Stimulated activated CD8-positive, alpha-beta memory T cell treated with anti-CD3 and anti-CD28 coated beads, Interleukin-7, amount 100 ng/mL, for 24 hours (primary cell): Measurements from ENCODE around the gene SRGAP2B.
"Not testable (repeated sequence)": the region's sequence is repeated elsewhere in the genome, so short reads cannot be mapped to it uniquely, and the experiment has no call there.

Source experiments
- DNase-seq: peaks from one replicate; pipeline ENCODE4 v3.0.0-alpha.2; 2020; ENCODE audit warnings: low read depth

The SRGAP2B gene

DNA sequence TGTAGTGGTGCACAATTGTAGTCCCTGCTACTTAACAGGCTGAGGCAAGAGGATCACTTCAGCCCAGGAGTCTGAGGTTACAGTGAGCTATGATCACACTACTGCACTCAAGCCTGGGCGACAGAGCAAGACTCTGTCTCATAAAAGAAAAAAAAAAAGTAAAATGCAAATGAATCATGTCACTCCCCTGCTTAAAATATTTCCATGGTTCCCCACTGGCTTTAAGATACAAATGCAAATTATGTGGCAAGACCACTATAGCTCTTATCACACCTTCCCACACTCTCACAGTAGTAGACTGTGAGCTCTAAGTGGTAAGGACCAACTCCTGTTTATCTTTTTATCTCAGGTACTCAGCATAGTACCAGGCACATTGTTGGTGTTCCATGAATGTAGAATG, 53.6 kb downstream of the SRGAP2B start:
- DNase-seq: not testable (repeated sequence)

DNA sequence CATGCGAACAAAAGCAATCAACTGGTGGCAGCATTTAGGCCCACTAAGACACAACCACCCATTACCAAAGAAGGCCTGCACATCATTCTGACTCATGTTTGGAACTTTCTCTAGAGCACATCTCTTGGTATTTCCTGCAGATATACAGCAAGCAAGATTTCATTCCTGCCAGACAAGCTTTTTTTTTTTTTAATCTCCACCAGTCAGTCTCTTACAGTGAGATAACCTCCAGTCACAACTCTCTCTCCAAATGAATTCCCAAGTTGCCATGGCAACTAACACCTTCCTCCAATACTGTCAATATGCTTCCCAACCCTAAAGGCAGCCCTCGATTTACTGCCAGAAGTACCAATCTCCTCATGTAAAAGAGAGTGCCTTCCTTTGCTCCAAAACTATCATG, 59.1 kb downstream of the SRGAP2B start:
- DNase-seq: not testable (repeated sequence)

DNA sequence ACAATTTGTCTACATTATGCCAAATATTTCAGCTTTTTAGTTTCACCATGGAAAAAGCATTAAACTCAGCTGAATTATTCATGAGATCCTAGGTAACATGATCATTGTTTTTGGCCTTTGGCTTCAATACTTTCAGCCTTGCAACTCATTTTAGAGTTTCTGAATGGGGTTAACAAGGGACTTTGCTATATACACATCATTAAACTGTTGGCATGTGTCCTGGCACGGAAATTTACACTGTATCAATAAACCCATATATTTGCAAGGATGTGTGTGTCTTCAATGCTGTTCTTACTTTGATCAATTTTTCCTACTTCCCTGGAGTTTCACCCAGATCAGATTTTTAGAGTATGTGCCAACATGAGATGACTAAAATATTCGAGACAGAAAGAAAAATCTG, 61.6 kb downstream of the SRGAP2B start:
- not testable (repeated sequence) for DNase-seq

DNA sequence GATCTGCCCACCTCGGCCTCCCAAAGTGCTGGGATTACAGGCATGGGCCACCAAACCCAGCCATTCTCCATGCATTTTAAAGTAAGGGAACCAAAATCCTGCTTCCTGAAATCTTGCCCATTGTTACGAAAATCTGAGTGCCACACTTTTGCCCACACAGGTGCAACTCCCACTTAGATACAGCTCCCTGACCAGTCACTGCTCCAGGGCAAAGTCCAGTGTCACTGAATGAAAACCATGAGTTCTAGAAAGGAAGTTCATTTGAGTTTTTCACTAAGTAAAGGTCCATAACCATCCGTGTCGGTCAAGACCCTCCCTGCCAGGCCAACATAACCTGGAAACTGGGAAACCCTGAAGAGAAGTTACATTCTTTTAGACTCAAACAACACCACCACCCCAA, 67.9 kb downstream of the SRGAP2B start:
- DNase-seq: not testable (repeated sequence)

DNA sequence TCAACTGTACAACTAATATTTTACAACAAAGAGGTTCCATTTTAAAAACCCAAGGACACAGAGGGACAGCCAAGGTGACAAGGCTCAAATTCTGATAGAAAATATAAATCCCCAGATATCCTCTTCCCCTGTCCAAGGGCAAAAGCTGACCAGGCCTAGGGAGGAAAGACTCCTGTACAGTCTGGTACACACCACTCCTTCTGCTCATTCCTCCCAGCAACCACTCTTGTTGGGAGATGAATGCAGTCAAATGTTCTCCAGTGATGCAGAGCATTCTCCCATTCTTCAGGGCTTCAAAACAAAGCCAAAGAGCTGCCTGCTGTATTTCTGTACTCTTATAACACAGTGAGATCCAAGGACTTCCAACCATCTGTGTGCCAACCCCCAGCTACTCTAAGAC, 69.8 kb downstream of the SRGAP2B start:
- DNase-seq: not testable (repeated sequence)

DNA sequence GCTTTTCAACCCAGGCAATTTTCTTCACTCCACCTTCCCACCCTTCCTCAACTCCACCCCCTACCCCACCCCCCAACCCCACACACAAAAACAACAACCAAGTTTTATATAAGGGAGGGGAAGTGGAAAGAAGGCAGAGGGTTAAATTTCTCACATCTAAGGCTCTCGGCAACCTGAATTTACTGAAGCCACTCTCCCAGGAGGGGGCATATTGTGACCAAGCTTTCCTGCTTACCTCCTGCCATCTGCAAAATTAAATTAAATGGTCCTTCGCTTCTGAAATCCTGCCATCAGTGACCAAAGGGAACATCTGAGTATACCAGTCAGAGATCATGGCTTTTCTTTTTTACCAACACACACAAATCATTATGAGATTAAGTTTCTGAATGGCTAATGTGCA, 72.9 kb downstream of the SRGAP2B start:
- not testable (repeated sequence) for DNase-seq

DNA sequence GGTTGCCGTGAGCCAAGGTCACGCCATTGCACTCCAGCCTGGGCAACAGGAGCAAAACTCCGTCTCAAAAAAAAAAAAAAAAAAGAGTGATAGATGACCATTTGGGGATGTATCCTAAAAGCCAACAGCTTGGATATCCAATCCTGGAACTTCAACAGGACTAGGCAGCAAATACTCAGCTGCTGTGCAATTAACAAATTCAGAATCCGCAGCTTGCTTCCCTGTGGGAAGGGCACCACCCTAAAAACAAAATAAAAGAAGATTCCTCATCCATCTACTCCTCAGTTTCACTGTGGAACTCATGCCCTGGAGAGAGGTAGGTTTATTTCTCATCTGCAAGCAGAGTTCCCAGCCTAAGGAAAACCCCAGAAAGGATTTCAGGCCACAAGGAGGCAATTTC, 73.4 kb downstream of the SRGAP2B start:
- DNase-seq: not testable (repeated sequence)

DNA sequence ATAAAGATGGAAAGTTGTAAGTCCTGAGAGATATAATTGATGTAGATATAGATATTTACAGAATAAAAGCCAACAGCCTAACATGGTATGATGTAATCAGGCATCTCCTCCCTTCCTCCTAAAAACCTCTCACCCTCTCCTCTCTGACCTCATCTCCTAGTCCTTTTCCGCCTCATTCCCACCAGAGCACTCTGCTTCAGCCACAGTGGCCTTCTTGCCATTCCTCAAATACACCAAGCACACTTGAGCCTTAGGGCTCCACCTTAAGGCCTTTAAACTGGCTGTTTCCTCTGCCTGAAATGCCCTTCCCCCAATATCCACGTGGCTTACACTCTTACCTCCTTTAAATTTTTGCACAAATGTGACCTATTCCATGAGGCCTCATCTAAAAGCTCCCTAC, 75.4 kb downstream of the SRGAP2B start:
- DNase-seq: not testable (repeated sequence)

DNA sequence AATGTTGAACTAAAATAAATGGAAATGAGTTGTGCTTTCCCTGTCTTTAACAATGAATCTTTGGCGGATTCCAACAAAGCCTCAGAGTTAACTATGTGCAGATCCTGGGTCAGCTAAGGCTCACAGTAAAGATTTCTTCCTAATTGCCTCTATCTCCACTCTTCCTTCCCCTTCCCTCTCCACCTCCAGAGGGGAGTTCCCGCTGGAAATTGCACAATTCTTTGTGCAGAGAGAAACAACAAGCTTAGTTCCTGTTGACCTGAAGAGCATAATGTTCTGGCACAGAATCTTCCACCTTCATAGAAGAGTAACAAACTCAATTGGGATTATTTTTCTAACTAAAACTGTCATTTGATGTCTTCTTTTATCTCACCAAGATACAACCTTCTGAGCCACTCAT, 77.4 kb downstream of the SRGAP2B start:
- not testable (repeated sequence) for DNase-seq

DNA sequence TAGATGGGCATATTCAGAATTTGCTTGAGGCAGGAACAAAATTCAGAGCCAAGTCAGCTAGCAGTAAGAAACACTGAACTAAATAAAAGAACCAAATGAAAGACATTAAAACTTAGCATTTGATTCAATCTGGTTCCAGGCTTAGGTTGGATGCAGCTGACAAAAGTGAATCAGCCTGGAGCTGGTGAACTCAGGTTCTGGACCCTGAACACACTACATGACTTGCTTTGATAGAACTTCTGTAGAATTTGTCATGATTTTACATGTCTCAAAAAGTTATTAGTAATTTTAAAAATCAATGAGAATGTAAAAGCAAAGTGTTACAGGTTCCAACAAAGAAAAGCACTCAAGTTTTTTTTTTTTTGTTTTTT, 78.7 kb downstream of the SRGAP2B start:
- not testable (repeated sequence) for DNase-seq

DNA sequence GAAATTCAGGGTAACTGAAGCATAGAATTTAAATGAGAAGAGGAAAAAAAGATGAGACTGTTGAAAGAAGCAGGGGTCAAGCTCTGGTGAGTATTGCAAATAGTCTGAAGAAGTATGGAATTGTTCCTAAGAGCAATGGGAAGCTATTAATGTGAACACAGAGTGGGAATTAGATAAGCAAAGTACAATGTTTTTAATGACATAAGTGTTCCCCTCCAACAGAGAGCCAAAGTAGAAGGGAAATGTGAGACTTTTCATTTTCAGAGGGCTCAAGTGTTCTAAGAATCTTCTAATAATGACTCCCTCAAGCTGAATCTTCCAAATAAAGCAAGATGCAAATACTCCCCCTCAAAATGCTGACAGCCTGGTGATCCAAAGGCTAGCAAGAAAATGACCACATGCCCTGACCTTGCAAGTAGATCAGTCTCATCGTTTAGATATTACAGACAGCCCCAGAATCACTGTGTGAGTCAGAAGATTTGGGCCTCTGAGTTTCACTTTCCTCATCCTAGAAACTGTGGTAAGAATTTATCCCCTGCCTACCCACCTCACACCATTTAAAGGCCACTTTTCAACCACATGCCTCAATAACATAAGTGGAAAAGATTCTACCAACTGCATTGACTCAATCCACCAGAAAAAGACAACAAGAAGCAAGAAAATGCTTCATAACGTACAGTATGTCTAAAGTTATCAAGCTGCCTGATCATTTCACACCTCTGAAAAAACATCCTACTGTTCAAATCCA, 79.2 kb downstream of the SRGAP2B start:
- DNase-seq: not testable (repeated sequence)

DNA sequence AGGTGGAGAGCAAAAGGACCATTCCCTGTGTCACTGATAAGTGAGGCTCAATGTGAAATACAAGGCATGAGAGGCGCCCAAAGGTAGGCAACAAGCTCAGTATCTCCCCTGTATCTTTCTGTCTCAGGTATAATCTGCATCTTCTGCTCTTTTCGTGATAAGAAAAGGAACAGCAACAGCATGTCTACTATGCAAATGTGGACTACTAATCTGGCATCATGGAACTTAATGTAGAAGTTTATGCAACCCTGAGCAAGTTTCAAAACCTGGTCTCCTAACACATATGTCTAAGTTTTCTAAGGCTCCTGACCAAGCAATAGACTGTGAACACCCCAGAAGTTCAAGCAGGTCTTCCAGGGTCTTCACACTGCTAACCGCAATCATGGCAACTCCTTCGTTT, 81.8 kb downstream of the SRGAP2B start:
- not testable (repeated sequence) for DNase-seq

DNA sequence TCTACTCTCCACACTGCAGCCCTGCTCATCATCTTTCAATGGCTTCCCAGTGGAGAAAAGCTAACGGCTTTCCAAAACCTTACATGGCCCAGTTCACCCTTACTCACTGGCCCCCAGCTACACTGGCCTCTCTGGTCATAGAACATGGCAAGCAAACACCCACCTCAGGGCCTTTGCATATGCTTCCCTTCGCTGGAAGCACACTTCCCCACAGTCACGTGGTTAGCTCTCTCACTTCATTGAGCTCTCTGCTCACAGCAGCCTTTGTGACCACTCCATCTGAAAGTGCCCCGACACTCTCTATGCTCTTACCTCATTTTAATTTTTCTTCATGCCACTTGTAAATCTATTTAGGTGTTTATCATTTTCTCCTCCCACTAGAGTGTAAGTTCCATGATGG, 83.3 kb downstream of the SRGAP2B start:
- DNase-seq: not testable (repeated sequence)

DNA sequence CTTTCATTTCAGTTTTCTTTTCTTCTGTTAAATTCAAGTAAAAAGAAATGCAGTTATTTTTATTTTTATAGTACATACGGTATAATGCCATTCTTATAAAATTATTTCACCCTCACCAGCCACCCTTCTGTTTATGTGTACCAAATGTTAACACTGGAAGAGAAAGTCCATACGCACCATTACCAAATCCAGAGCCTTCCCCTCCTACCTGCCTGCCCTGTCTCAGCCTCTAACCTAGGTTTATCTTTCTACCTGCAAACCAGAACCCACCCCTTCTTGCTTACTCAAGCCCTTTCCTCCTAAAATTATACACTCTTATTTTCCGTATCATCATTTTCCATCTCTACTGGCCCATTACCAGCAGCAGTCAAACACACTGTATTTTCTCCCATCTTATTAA, 84.5 kb downstream of the SRGAP2B start:
- not testable (repeated sequence) for DNase-seq

DNA sequence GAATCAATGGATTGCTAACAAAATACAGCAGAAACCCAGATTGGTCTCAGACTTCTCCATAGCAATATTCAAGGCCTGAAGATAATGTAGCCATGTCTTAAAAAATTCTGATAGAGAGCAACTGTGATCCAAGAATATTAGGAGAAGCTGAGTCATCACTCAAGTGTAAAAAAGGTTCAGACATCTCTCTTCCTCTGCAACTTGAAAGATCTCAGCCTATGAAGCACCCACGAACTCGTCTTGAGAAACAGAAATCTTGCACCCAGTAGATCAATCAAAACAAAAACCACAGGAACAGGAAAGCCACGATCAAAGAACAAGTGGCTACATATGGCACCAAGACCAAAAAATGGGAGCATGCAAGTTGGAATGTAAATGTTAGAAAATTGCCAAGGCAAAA, 85.2 kb downstream of the SRGAP2B start:
- not testable (repeated sequence) for DNase-seq

DNA sequence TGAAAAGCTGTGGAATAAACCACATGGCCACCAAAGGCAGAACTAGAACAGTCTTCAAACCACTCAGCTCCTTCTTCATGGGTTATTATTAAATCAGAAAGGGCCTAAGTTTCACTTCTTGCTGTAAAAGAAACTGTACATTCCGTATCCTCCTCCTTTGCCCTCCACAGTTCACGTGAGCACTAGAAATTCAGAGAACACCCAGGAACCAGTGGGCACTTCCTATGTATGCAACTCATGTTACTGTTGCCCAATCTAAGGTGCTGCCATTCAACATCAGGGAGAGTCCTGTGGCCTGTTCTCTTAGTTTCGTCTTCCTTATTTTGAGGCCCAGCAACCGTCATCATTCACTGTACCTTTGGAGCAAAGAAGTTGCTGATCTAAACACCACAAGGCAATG, 86.7 kb downstream of the SRGAP2B start:
- DNase-seq: not testable (repeated sequence)

DNA sequence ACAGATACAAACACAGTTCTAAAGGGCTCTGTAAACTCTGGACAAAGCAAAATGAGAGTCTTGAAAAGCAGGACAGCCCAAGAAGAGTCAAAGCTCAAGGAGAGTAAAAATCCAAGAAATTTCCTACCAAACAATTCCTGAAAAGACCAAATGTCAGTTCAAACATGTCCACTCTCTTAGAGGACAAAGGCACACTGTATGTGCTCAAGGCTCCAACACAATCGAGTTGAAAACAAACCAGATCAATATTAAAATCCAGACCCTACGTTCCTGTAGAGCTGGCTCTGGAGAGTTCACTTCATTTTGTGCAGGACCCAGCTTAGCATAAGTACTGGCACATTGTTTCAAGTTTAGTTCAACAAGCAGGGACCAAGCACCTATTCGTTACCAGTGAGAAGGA, 90.0 kb downstream of the SRGAP2B start:
- DNase-seq: not testable (repeated sequence)

DNA sequence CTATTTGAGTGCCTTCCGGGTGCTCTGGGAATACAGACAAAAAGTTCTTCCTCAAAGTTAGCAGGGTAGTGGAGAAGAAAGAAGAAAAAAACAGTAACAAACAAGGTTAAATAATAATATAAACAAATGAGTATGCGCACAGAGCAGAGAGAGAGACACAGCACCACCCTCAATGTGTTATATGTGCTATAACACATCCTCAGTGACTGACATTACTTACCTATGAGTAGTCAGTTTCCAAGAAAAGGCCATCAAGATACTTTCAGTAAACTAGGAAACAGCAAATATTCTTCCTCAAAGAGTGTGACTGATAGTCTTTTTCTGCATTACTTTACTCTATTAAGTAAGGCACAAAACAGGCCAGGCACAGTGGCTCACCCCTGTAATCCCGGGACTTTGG, 93.7 kb downstream of the SRGAP2B start:
- not testable (repeated sequence) for DNase-seq

DNA sequence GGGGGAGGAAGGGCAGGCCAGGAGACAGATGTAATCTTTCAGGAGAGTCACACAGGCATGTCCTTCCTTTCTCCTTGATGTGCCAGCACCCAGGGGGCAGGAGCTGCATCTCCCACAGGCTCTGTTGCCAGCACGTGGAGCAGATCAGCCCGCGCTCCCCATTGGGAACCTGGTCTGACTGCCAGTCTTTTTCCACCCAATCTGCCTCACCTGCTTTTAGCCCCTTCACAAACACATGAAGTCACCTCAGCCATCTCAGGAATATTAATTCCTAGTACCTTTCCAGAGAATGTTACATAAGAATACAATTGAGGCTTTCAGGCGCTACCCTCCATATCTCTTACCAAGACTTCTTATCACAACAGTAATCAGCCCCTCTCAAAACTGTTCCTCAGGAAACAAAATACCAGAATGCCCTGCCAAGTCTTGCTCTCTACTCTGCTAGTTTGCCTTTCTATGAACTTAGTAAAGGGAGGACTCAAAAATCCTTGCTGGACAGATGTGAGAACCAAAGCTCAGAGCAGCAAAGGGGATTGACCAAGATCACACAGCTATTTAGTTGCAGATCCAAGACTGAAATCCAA, 94.3 kb downstream of the SRGAP2B start:
- not testable (repeated sequence) for DNase-seq

DNA sequence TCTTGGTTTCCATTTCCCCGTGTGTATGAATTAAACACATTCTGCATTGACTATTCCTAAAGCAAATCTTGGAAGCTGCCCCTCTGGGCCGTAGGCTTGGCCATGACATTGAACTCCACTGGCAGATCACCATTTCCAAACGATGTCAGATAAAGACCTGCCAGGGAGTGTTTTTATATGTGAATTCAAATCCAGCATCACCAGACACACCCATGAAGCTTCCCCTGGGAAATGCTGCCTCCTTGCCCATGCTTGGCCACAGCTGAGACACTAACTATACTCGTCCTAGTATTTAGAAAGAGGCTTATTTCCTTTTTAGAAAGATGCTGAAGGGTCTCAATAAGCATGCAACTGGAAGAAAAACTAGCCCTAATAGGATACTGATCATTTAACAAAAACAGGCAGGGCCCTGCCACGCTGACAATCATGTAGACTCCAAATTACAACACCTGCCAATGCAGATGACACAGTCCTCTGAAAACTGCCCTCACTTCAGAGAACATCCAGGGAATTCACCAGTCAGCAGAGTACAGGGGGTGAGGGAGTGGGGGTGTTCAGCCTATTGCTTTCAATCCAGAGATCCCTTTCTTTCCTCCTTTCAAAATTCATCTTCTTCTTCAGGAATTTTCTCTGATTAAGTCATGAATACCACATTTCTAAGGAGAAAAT, 94.9 kb downstream of the SRGAP2B start:
- DNase-seq: not testable (repeated sequence)

DNA sequence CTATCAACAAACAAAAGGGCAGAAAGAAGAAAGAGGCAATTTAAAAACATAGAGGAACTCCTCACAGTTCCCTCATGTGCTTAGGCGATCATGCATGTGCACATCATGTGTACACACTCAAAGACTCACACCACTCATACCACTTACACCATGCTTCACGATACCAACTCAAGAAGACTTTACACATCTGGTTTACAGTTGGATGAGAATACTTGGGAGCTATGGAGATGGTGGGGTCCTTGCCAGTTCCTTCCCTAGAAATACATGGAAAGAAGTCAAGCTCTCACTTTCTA, 96.2 kb downstream of the SRGAP2B start:
- not testable (repeated sequence) for DNase-seq

DNA sequence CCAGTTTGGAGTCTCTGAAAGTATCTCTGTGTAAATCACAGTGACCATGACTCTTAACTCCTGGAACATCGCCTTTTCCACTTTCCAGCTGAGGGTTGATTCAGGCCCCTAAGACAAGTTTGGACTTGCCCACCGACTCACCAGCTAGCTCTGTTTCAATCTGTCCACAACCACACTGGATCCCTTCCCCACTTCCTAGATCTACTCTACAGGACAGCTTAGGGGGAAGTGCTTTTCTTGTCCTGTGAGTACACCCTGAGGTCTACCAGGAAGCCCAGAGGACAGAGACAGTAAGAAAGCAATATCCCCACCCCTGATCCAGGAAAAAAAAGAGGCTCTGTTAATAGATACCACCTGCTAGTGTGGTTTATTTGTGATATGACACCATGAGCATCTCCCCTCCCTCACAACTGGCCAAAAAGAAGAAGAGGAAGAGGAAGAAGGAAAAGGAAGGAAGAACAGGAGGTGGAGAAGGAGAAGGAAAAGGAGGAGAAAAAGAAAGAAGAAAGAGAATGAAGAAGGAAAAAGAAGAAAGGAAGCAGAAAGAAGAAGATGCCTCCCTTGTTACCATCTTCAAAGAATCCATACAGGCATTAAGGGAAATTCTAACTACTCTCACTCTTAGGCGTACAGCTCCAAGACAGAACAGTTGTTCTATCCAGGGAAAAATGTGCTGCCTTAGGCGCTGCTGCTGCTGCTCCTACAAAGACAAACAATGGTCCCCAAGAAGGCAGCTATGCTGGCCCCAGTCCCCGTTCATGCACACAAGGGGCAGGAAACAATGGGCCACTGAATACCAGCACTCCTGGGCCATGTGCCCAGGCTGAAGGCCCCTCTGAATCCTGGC, 96.8 kb downstream of the SRGAP2B start:
- DNase-seq: not testable (repeated sequence)
